Upper lobe of left lung (tissue), 6 donors: ENCODE results near the gene SYCE3. TPM values are rescaled to one million over a fixed set of nuclear protein-coding genes. Genes with fewer than 3 reads are reported as not detected.

ENCODE experiments used
- ATAC-seq, 2 donors: fragments of 200-7000 bp; cut with Tn5 transposase; one replicate each; pipeline ENCODE4 v1.9.1; 2022; ENCODE audit warnings: mild to moderate bottlenecking in 2 of 2, moderate library complexity in 2 of 2; ENCODE audit not compliant: low FRiP score in 2 of 2
- DNase-seq, 2 donors: peaks; one replicate each; pipeline ENCODE4 v3.0.0-alpha.2; 2019 to 2020
- H3K27ac ChIP-seq, 4 donors: fragments of 200-600 bp; sonication (generic); one replicate each; pipeline ENCODE4 v1.5.1; 2016 to 2019
- H3K27me3 ChIP-seq, 4 donors: fragments of 200-600 bp; sonication (generic); one replicate each; pipeline ENCODE4 v1.5.1; 2017 to 2019
- H3K36me3 ChIP-seq, 4 donors: fragments of 200-600 bp; sonication (generic); one replicate each; pipeline ENCODE4 v1.5.1; 2016 to 2019
- H3K4me1 ChIP-seq, 4 donors: fragments of 200-600 bp; sonication (generic); one replicate each; pipeline ENCODE4 v1.5.1; 2018 to 2019
- H3K4me3 ChIP-seq, 4 donors: fragments of 200-600 bp; sonication (generic); one replicate each; pipeline ENCODE4 v1.5.1; 2017 to 2019; ENCODE audit warnings: mild to moderate bottlenecking in 2 of 4, moderate library complexity in 1 of 4
- H3K9me3 ChIP-seq, 4 donors: fragments of 200-600 bp; sonication (generic); one replicate each; pipeline ENCODE4 v1.5.1; 2018 to 2019
- CTCF ChIP-seq, 6 experiments: fragments of 450-650 bp in 4 of 6; fragments of 200-600 bp in 2 of 6; sonication (generic) in 2 of 6; IDR thresholded peaks; one replicate each; pipeline ENCODE4 v1.5.1; 2016 to 2019; ENCODE audit warnings: antibody characterized with exemption in 6 of 6
- EP300 ChIP-seq, 4 donors: sonication (generic); formaldehyde crosslinking; IDR thresholded peaks; one replicate each; pipeline ENCODE4 v1.5.1; 2017; ENCODE audit warnings: antibody characterized with exemption in 4 of 4, control low read depth in 2 of 4
- POLR2A ChIP-seq, 4 donors: fragments of 450-650 bp; IDR thresholded peaks; one replicate each; pipeline ENCODE4 v1.5.1; 2016 to 2017; ENCODE audit warnings: antibody characterized with exemption in 4 of 4, mild to moderate bottlenecking in 2 of 4
- POLR2AphosphoS5 ChIP-seq, 2 donors: sonication (generic); formaldehyde crosslinking; IDR thresholded peaks; one replicate each; pipeline ENCODE4 v1.5.1; 2017; ENCODE audit warnings: antibody characterized with exemption in 2 of 2
- WGBS, 2 donors: methylation state at CpG; one replicate each; pipeline ENCODE4 v1.1.5; 2017 to 2018; 5-methylcytosine and 5-hydroxymethylcytosine counted together
- total RNA-seq, 6 donors: library from RNA; depleted of rRNA in 4 of 6; stranded (reverse); fragments of >200 nt in 4 of 6; gene quantifications; one replicate each; pipeline versions ENCODE4 v1.1.0 to v1.2.1, GENCODE V29; 2016 to 2021
- donor health status: DM: no; HTN: no; CAD: no; lungs with moderate emphysema.
- donor health status: DM: no; HTN: yes; CAD: no; lungs with severe emphysema.

SYCE3 gene
- total RNA-seq, 6 donors from 2014 or later: 3.4 TPM; not detected in 5

DNA sequence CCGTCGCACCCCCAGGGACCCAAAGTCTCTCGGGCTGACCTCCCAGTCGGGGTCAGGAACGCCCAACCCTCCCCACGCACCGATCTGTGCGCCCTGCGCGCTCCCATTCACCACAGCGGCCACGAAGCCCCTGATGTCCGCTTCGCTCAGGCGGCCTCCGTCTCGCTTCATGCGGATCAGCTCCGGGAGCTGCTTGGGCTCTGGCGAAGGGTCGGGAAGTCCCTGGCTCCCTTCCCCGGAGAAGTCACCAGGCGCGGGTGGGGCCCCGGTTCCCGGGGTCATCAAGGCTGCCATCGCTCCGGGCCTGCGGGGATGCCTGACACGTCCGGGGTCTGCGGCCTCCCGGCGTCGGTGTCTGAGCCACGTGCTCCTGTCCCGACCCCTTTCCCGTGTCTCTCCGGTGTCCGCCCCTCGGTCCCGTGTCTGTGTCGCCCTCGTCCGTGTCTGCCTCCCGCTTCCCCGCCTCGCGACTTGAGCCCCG, 33.3 kb downstream of the SYCE3 start:
- peak overlapping the region; percentile 97 to 100 (median 98) for H3K27ac ChIP-seq
- 21 to 29% methylated on average over 9 to 34 of the region's 50 CpGs for WGBS, 2 donors
- no peak for DNase-seq

GRCh38 chr22:50528682-50529415, 33.9 kb downstream of the SYCE3 start:
- Histone ChIP-seq H3K4me1 (peaks cover 51 to 92% (median 58%) of the 10 kb centered on the region in 4 donors), H3K9me3 (no peaks in the 10 kb centered on the region), H3K36me3 (peaks cover 2 to 6% (median 4%) of the 10 kb centered on the region in 4 donors), H3K27ac (peak overlapping the region; percentile 97 to 100 (median 98)), H3K27me3 (no peaks in the 10 kb centered on the region), H3K4me3 (peak overlapping the region; percentile 27 to 93 (median 77))
- ATAC-seq (no peak), DNase-seq (peak in 1 of 2 donors; percentile 65)
- no peak for TF ChIP-seq POLR2A (IDR thresholded peaks at IDR 0.05)
- TF ChIP-seq CTCF (IDR thresholded peaks at IDR 0.05): no peak
- TF ChIP-seq POLR2AphosphoS5 (IDR thresholded peaks at IDR 0.05): peak in 1 of 2 donors; percentile 5
- WGBS, 2 donors: 72 to 75% methylated on average over 2 to 15 of the region's 15 CpGs

More for the DNA sequence above, 33.3 kb downstream of the SYCE3 start:
- peak overlapping the region; percentile 27 to 93 (median 77) for H3K4me3 ChIP-seq
- no peaks in the 10 kb centered on the region for H3K9me3 ChIP-seq
- TF ChIP-seq POLR2AphosphoS5 (IDR thresholded peaks at IDR 0.05): no peak
- no peak for TF ChIP-seq POLR2A (IDR thresholded peaks at IDR 0.05)
- TF ChIP-seq CTCF (IDR thresholded peaks at IDR 0.05): no peak
- TF ChIP-seq EP300 (IDR thresholded peaks at IDR 0.05): peak in 1 of 4 donors; percentile 28
- no peaks in the 10 kb centered on the region for H3K36me3 ChIP-seq
- peaks cover 51 to 88% (median 55%) of the 10 kb centered on the region in 4 donors for H3K4me1 ChIP-seq
- H3K27me3 ChIP-seq: no peaks in the 10 kb centered on the region
- no peak for ATAC-seq

DNA sequence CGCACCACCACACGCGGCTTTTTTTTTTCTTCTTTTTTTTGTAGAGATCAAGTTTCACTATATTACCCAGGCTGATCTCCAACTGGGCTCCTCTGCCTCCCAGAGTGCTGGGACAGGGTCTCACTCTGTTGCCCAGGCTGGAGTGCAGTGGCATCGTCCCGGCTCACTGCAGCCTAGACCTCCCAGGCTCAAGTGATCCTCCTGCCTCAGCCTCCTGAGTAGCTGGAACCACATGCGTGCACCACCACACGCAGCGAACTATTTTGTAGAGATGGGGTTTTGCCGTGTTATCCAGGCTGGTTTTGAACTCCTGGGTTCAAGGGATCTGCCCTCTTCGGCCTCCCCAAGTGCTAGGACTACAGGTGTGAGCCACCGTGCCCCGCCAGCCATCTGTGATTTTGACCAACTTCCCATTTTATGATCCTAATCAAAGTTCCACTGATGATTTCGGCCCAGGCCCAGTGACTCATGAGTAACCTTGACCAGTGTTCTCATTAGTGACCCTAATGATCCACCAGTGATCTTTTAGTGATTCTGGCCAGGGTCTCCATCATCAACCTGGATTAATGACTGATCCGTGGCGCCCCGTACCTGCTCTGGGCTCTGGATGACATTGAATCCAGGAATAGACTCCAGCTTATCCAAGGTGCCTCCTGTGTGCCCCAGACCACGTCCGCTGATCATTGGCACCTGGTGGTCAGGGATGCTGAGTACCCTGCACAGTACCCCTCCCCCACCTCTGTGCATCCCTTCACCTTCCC, 34.6 kb downstream of the SYCE3 start:
- Histone ChIP-seq H3K4me3 (peak overlapping the region in 3 of 4 donors; percentile 74 to 93 (median 80)), H3K36me3 (peaks cover 5 to 13% (median 11%) of the 10 kb centered on the region in 4 donors), H3K27me3 (no peaks in the 10 kb centered on the region), H3K4me1 (peaks cover 46 to 88% (median 55%) of the 10 kb centered on the region in 4 donors), H3K27ac (peak overlapping the region; percentile 97 to 100 (median 98)), H3K9me3 (no peaks in the 10 kb centered on the region)
- no peak for ATAC-seq
- DNase-seq: no peak
- TF ChIP-seq EP300 (IDR thresholded peaks at IDR 0.05): no peak
- TF ChIP-seq POLR2AphosphoS5 (IDR thresholded peaks at IDR 0.05): no peak
- TF ChIP-seq CTCF (IDR thresholded peaks at IDR 0.05): no peak
- TF ChIP-seq POLR2A (IDR thresholded peaks at IDR 0.05): no peak
- 91 to 95% methylated on average over 17 to 18 of the region's 18 CpGs for WGBS, 2 donors

- Histone ChIP-seq H3K4me1 (peaks cover 39 to 78% (median 45%) of the 10 kb centered on the region in 4 donors), H3K9me3 (no peaks in the 10 kb centered on the region), H3K27ac (peak overlapping the region; percentile 95 to 100 (median 98)), H3K27me3 (no peaks in the 10 kb centered on the region), H3K4me3 (peak overlapping the region; percentile 69 to 93 (median 74)), H3K36me3 (peaks cover 9 to 23% (median 21%) of the 10 kb centered on the region in 4 donors)
- peak in 1 of 2 donors; percentile 87 for DNase-seq
- no peak for TF ChIP-seq EP300 (IDR thresholded peaks at IDR 0.05)
- peak; percentile 39 to 57 for TF ChIP-seq POLR2AphosphoS5 (IDR thresholded peaks at IDR 0.05)
- peak in 1 of 4 donors; percentile 63 for TF ChIP-seq POLR2A (IDR thresholded peaks at IDR 0.05)
- 44 to 45% methylated on average over 23 to 27 of the region's 29 CpGs for WGBS, 2 donors
- ATAC-seq: peak; percentile 8 to 21
These were observed 35.6 kb downstream of the SYCE3 start for GRCh38 chr22:50526834-50527801.
